ENCODE measurements around the gene OLIG2. TPM values are rescaled to one million over a fixed set of nuclear protein-coding genes. Genes with fewer than 3 reads are reported as not detected.

Gene OLIG2
- total and polyA plus RNA-seq, 2 of the 13 experiments (the other 11 are each of a cell fraction or from before 2014, with no cell fraction given): not detected

GRCh38 chr21:33076600-33077329 is 51.0 kb downstream of the OLIG2 start:
- 21% methylated on average over 10 of the region's 11 CpGs for WGBS (ENCODE audit: low lambda C conversion rate)
- no peak overlapping the region for H3K27ac ChIP-seq (ENCODE audit: extremely low read length, insufficient read depth, low read length)
- DNase-seq (ENCODE audit: low spot score) (no peak), FAIRE-seq (no peak), ATAC-seq (no peak)
- ChIA-PET POLR2A (no interaction called here), CTCF (ENCODE audit: low intra/inter-chr PET ratio, low total read pairs) (no interaction called here)
- no peaks in the 10 kb centered on the region for H3K79me2 ChIP-seq (ENCODE audit: insufficient read depth, low read length)
- intact Hi-C loops (cut with micrococcal nuclease; ENCODE audit: unreplicated experiment): no loop called here
- no peak overlapping the region for H3K4me3 ChIP-seq (replicated peaks in 1 of 3; ENCODE audit: insufficient read depth in 1 of 3, low read depth in 2 of 3, low read length in 3 of 3)
- no peak overlapping the region for H2AFZ ChIP-seq (ENCODE audit: low read length)
- no peaks in the 10 kb centered on the region for H4K20me1 ChIP-seq (ENCODE audit: insufficient read depth, low read length)
- in situ Hi-C loops (cut with HindIII; ENCODE audit: extremely low pct_ligation_motif_present, low pct_unique_long_range_greater_than_20kb): no loop called here
- no peak overlapping the region for H3K4me2 ChIP-seq (ENCODE audit: low read depth, low read length)
- no peak for TF ChIP-seq EED (CRISPR knock-in tag; IDR thresholded peaks at IDR 0.05)
- TF ChIP-seq RFXAP (CRISPR knock-in tag; IDR thresholded peaks at IDR 0.05; ENCODE audit: borderline replicate concordance): no peak
- no peak for TF ChIP-seq HIC2 (CRISPR knock-in tag; IDR thresholded peaks at IDR 0.05; ENCODE audit: low read depth)
- TF ChIP-seq MTF2 (CRISPR knock-in tag; IDR thresholded peaks at IDR 0.05; ENCODE audit: borderline replicate concordance): no peak
- no peaks in the 10 kb centered on the region for H3K36me3 ChIP-seq (replicated peaks in 1 of 2; ENCODE audit: control insufficient read depth in 1 of 2, insufficient read depth in 2 of 2, low read length in 2 of 2)
- H3K9me3 ChIP-seq (ENCODE audit: low read length): no peaks in the 10 kb centered on the region
- BruUV-seq (replicated peaks): no TSS peak
- peaks cover 2 to 58% of the 10 kb centered on the region in 2 experiments; a peak in 4 of 5 replicates for H3K27me3 ChIP-seq (ENCODE audit: control insufficient read depth in 1 of 2, insufficient read depth in 2 of 2, low read length in 2 of 2)
- no peak overlapping the region for H3K9ac ChIP-seq (ENCODE audit: insufficient read depth, low read depth, low read length)
- H3K4me1 ChIP-seq (ENCODE audit: insufficient read depth, low read length): no peaks in the 10 kb centered on the region

Other genes starting within 250 kb of the OLIG2 start
- gene OLIG1, start 44.2 kb downstream of the OLIG2 start, total RNA-seq (2016; rRNA removed; fragmentation: Illumina TruSeq; extraction: Trizol): not detected in 2 replicates
- not detected in 2 replicates for gene OLIG1, start 44.2 kb downstream of the OLIG2 start, polyA plus RNA-seq (2011; rRNA removed)
- 5.1 TPM in 2 replicates for gene IFNAR2, start 204.0 kb downstream of the OLIG2 start, total RNA-seq (2016; rRNA removed; fragmentation: Illumina TruSeq; extraction: Trizol)
- 22.7 and 24.1 TPM in 2 replicates for gene IFNAR2, start 204.0 kb downstream of the OLIG2 start, polyA plus RNA-seq (2011; rRNA removed)
- gene IL10RB, start 240.4 kb downstream of the OLIG2 start, total RNA-seq (2016; rRNA removed; fragmentation: Illumina TruSeq; extraction: Trizol): 10.7 and 17.4 TPM in 2 replicates
- 18.2 and 19.1 TPM in 2 replicates for gene IL10RB, start 240.4 kb downstream of the OLIG2 start, polyA plus RNA-seq (2011; rRNA removed)

Measured in HepG2 (cell line).